ENCODE data around the gene FCSK.
A peak's percentile ranks its signal among the peaks of the same experiment; 100 is the strongest.
"Not testable (repeated sequence)": the region's sequence is repeated elsewhere in the genome, so short reads cannot be mapped to it uniquely, and the experiment has no call there.

FCSK gene

GRCh38 chr16:70432356-70432722 is 22.1 kb upstream of the FCSK start:
- DNase-seq (ENCODE audit: low spot score): no peak

GRCh38 chr16:70432723-70433457 is 21.5 kb upstream of the FCSK start:
- peak; percentile 31 for DNase-seq (ENCODE audit: low spot score)

- peak; percentile 37 for DNase-seq (ENCODE audit: low spot score)
These were observed 20.8 kb upstream of the FCSK start for GRCh38 chr16:70433458-70434103.

GRCh38 chr16:70434484-70435260 is 19.7 kb upstream of the FCSK start:
- DNase-seq (ENCODE audit: low spot score): no peak

- DNase-seq (ENCODE audit: low spot score): no peak
These were observed 17.3 kb upstream of the FCSK start for GRCh38 chr16:70437017-70437581.

GRCh38 chr16:70437582-70438557 is 16.5 kb upstream of the FCSK start:
- DNase-seq (ENCODE audit: low spot score): peak; percentile 52

GRCh38 chr16:70438585-70438968 is 15.8 kb upstream of the FCSK start:
- no peak for DNase-seq (ENCODE audit: low spot score)

GRCh38 chr16:70438969-70439862 is 15.2 kb upstream of the FCSK start, which contains the start of gene ST3GAL2:
ST3GAL2 (minus strand) TSS chr16:70439100; CDS start chr16:70398530, 40,570 bp downstream.
- DNase-seq (ENCODE audit: low spot score): peak; percentile 93

GRCh38 chr16:70440009-70440692 is 14.2 kb upstream of the FCSK start:
- no peak for DNase-seq (ENCODE audit: low spot score)

GRCh38 chr16:70441406-70441990 is 12.9 kb upstream of the FCSK start:
- DNase-seq (ENCODE audit: low spot score): no peak

GRCh38 chr16:70442344-70442743 is 12.1 kb upstream of the FCSK start:
- no peak for DNase-seq (ENCODE audit: low spot score)

GRCh38 chr16:70444249-70445063 is 9.9 kb upstream of the FCSK start:
- DNase-seq (ENCODE audit: low spot score): no peak

GRCh38 chr16:70448075-70448474 is 6.3 kb upstream of the FCSK start:
- DNase-seq (ENCODE audit: low spot score): no peak

- DNase-seq (ENCODE audit: low spot score): not testable (repeated sequence)
These were observed 4.0 kb upstream of the FCSK start for GRCh38 chr16:70450142-70451003.

GRCh38 chr16:70451004-70451340 is 3.4 kb upstream of the FCSK start:
- not testable (repeated sequence) for DNase-seq (ENCODE audit: low spot score)

GRCh38 chr16:70453117-70453891 is 1.1 kb upstream of the FCSK start:
- no peak for DNase-seq (ENCODE audit: low spot score)

- DNase-seq (ENCODE audit: low spot score): no peak
These were observed 538 bp upstream of the FCSK start for GRCh38 chr16:70453892-70454221.
